Stimulated activated CD8-positive, alpha-beta memory T cell treated with anti-CD3 and anti-CD28 coated beads, Interleukin-2, amount 100 ng/mL, for 1 hour (primary cell): ENCODE results near the gene MAGOHB.

Source experiments
- DNase-seq, 2 donors: peaks; one replicate each; pipeline ENCODE4 v3.0.0-alpha.2; 2020; ENCODE audit warnings: low read depth in 2 of 2

MAGOHB gene

DNA sequence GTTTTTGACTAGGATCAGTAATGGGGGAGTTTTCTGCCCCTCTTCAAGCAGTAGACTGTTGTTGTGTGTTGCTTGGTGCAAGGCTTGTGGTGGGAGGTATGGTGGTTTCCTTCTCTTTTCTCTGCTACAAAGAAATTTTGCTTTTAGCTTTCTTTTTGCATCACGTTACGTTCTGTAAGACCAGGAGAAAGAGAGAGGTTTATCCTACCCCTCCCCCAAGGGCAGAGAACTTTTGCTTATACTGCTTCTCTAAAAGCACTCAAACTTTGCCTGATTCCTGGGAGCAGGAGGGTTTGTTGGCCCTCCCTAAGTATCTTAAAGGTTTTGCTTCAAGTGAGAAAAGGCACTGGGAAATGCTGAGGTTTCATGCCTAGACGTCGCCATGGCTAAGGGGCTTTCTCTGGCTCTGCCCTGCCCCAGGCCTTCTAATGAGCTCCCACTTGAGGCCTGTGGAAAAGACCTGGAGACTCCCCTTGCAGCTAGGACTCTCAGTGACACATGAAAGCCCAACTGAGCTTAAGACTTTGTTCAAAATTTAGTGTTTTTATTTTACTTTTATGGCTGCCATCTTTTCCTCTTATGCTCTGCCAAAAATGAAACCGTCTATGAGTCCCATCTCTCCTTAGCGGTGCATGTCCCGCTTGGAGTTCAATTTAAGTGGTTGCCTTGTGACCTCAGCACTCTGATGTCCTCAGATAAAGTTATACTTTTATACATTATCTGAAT lies 58.5 kb downstream of the MAGOHB start:
- no peak for DNase-seq

DNA sequence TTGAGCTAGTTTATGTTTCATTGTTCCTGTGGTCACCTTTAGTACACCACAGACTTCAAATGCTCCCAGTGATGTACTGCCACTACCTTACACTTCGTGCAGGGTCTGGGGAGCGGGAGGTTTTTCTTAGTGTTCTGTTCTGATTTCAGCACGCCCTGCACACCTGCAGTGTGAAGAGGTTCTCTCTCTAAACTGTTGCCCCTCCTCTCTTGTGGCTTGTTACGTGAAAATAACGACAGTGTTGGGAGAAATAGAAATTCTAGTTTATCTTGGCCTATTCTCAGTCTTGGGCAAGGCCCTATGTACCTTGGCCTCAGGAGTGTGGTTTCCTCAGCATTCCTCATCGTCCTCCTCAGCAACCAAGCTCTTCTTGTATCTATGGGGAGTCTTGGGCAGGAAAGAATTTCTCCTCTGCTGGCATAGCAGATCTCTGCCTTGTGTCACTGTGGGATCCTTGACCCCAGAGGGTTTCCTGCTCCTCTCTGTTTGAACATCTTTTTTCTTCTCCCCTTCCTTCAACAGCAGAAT lies 59.1 kb downstream of the MAGOHB start:
- peak in 1 of 2 donors; percentile 16 for DNase-seq
